HG03354 (cell line): ENCODE data around the gene ARMC9.
"Not testable (repeated sequence)": the region's sequence is repeated elsewhere in the genome, so short reads cannot be mapped to it uniquely, and the experiment has no call there.

ENCODE experiments used
- ATAC-seq: cut with Tn5 transposase; IDR thresholded peaks from one replicate; pipeline ENCODE4 v1.9.1; 2021; ENCODE audit warnings: mild to moderate bottlenecking; ENCODE audit not compliant: unreplicated experiment, poor library complexity, severe bottlenecking

Gene ARMC9

GRCh38 chr2:231178805-231179204, 19.6 kb upstream of the ARMC9 start:
- ATAC-seq: not testable (repeated sequence)

- ATAC-seq: peak; percentile 59
These were observed 16.4 kb upstream of the ARMC9 start for GRCh38 chr2:231181860-231182512.

DNA sequence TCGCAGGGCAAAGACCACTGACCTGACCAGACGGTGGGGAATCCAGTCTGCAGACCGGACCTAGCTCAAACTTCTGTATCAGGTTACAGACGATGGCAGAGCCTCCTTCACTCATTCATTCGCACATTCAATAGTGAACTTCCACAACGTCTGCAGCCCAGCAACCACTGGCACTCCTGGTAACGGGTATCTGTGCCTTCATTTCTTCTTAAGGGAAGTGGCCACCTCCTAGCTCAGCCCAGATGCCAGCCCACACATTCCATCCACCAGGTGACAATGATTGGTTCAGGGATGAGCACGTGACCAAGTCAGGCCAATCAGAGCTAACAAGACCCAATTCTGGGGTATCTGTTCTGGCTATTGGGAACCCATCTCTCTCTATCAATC, 15.9 kb upstream of the ARMC9 start:
- no peak for ATAC-seq

GRCh38 chr2:231183851-231184250, 14.6 kb upstream of the ARMC9 start:
- ATAC-seq: no peak

GRCh38 chr2:231184319-231184718, 14.1 kb upstream of the ARMC9 start:
- no peak for ATAC-seq

- ATAC-seq: no peak
These were observed 13.2 kb upstream of the ARMC9 start for GRCh38 chr2:231185050-231185725.

DNA sequence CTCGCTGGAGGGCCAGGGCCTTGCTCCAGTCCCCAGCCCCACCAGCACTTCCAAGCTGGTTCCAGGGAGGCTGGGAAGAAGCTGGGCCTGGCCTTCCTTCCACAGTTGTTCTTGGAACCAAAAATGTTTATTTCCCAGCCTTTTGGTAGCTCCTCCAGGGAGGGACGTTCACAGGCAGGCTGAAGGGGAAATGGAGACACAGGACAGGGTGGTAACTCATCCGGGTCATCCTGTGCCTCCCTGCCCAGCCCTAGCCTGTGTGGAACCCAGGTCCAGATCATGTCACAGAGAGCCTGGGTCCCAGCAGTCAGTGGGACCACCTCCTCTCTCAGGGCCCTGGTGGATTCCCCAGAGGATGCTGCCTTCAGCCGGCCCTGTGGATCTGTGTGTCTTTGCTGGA, 12.5 kb upstream of the ARMC9 start:
- ATAC-seq: no peak

- ATAC-seq: no peak
These were observed 12.1 kb upstream of the ARMC9 start for GRCh38 chr2:231186325-231186724.

DNA sequence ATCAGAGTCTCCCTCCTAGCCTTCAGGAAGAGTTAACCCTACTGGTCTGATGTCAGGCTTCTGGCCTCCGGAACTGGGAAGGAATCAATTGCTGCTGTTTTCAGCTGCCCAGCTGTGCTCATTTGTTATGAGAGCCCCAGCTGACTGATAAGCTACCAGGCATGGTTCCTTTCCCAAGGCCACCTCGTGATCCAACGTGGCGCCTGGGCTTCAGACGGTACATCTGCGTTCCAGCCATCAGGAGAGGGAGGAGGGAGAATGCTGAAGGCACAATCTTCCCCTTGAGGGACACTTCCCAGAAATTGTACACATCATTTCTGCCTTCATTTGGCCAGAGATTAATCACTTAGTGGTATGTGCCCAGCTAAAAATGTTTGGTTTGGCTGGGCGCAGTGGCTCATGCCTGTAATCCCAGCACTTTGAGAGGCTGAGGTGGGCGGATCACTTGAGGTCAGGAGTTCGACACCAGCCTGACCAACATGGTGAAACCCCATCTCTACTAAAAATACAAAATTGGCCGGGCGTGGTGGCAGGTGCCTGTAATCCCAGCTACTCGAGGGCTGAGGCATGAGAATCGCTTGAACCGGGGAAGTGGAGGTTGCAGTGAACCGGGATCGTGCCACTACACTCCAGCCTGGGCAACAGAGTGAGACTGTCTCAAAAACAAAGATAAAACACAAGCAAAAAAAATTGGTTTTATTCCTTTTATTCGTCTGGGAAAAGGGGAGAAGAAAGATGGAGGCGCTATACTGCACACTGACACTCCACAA, 10.5 kb upstream of the ARMC9 start:
- no peak for ATAC-seq

DNA sequence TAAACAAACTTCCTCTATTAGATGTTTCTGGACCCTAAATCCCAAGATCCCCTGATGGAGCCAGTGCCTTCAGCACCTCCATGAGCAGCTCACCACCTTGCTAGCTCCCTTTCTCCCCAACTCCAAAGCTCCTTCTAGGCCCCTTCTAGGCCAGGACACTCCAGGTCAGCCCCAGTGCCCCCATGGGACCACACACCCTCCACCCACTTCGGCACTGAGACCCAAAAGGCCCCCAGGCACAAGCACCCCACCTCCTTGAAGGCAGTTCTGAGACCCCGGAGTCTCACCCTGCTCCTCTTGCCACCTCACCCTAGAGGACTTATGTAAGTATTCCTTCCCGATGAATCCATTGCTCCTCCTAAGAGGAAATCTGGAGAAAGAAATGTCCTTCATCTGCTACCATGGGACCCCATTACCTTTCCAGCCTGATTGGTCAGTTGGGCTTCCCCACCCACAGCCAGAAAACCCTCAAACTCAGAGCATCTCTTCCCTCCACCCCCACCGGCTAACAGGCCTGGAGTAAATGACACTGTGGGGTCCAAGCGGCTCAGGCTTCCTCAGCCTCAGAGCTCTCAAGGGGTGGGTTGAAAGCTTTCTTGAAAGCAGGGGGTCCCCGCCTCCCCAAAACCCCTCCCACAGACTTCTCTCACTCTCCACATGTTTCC, 9.8 kb upstream of the ARMC9 start:
- ATAC-seq: no peak

DNA sequence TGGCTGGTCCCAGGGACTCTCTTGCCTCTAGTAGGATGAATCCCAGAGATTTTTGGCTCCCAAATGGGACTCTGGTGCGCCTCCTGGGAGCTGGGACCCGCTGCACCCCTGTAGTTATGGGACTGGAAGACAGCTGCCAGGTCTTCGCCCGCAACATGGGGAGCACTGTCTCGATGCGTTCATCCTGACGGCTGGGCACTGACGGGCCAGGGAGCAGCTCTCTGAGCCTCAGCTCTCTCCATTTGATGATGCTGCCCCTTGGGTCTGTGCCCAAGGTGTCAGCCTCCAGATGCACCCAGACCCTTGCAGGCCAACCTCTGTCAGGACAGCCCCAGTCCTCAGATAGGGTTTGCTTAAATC, 9.3 kb upstream of the ARMC9 start:
- ATAC-seq: no peak

- ATAC-seq: no peak
These were observed 8.6 kb upstream of the ARMC9 start for GRCh38 chr2:231189571-231190495.

GRCh38 chr2:231190531-231191197, 7.8 kb upstream of the ARMC9 start:
- ATAC-seq: no peak

GRCh38 chr2:231191896-231192872, 6.2 kb upstream of the ARMC9 start:
- ATAC-seq: no peak

DNA sequence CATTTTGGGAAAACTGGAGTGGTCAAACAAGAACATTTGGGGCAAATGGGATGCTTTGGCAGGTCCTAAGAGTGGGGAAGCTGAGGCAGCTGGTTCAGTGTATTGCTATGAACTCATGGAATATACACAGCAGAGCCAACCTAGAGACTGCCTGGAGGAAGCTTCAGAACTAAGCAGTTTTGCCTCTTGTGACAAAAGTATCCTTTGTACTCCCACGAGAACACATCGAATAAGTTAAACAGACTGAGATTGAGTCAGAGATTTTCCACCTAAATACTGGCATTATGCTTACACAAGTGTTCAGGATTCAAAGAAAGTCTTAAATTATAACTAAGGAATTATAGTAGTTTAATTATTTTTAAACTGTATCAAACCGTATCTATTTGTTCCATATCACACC, 5.2 kb upstream of the ARMC9 start:
- ATAC-seq: no peak

- ATAC-seq: no peak
These were observed 1.8 kb upstream of the ARMC9 start for GRCh38 chr2:231196592-231196991.

- ATAC-seq: not testable (repeated sequence)
These were observed 1.2 kb upstream of the ARMC9 start for GRCh38 chr2:231197196-231197595.
